H1 (cell line): Measurements from ENCODE around the gene DIP2C.

ENCODE experiments used
- ASH2L ChIP-seq: fragments of 200-600, 300-600 bp; sonication (generic); IDR thresholded peaks from one replicate; pipeline ENCODE4 v1.7.1; 2017; ENCODE audit warnings: low read length
- CEBPB ChIP-seq: IDR thresholded peaks from 2 replicates; pipeline ENCODE4 v1.6.1; 2012; ENCODE audit warnings: low read depth, low read length
- EGR1 ChIP-seq: IDR thresholded peaks from 2 replicates; pipeline ENCODE4 v1.6.1; 2011; ENCODE audit warnings: low read depth, low read length, borderline replicate concordance
- JUN ChIP-seq: IDR thresholded peaks from 2 replicates; pipeline ENCODE4 v1.6.1; 2011; ENCODE audit warnings: low read depth, mild to moderate bottlenecking, improper control_type of control experiment, low read length
- POLR2AphosphoS5 ChIP-seq: IDR thresholded peaks from 2 replicates; pipeline ENCODE4 v1.6.1; 2011; ENCODE audit warnings: low read depth, low read length
- RAD21 ChIP-seq, 2 experiments: IDR thresholded peaks in 1 of 2; conservative IDR thresholded peaks in 1 of 2; 2 replicates each; pipeline ENCODE4 v1.6.1; 2011; ENCODE audit warnings: low read depth in 2 of 2, low read length in 2 of 2, improper control_type of control experiment in 1 of 2, inconsistent platforms in 1 of 2, mild to moderate bottlenecking in 1 of 2, moderate library complexity in 1 of 2
- SAP30 ChIP-seq: fragments of 300-600 bp; sonication (generic); IDR thresholded peaks from 2 replicates; pipeline ENCODE4 v1.7.1; 2012; ENCODE audit warnings: low read length, moderate library complexity, mild to moderate bottlenecking, inconsistent platforms; ENCODE audit not compliant: insufficient read depth, insufficient replicate concordance
- TAF1 ChIP-seq: IDR thresholded peaks from 2 replicates; pipeline ENCODE4 v1.6.1; 2011; ENCODE audit warnings: mild to moderate bottlenecking, low read depth, low read length
- TF ChIP-seq, protein P1 (sequence below), 3 experiments: IDR thresholded peaks; 1 replicate in 2 of 3; 2 replicates in 1 of 3; pipeline versions ENCODE4 v1.5.1 to v1.6.1; 2011; ENCODE audit warnings: low read length in 3 of 3, mild to moderate bottlenecking in 3 of 3, inconsistent platforms in 2 of 3, low read depth in 1 of 3, moderate library complexity in 1 of 3; ENCODE audit not compliant: insufficient read depth in 1 of 3; ENCODE audit errors: control extremely low read depth in 1 of 3

DNA sequence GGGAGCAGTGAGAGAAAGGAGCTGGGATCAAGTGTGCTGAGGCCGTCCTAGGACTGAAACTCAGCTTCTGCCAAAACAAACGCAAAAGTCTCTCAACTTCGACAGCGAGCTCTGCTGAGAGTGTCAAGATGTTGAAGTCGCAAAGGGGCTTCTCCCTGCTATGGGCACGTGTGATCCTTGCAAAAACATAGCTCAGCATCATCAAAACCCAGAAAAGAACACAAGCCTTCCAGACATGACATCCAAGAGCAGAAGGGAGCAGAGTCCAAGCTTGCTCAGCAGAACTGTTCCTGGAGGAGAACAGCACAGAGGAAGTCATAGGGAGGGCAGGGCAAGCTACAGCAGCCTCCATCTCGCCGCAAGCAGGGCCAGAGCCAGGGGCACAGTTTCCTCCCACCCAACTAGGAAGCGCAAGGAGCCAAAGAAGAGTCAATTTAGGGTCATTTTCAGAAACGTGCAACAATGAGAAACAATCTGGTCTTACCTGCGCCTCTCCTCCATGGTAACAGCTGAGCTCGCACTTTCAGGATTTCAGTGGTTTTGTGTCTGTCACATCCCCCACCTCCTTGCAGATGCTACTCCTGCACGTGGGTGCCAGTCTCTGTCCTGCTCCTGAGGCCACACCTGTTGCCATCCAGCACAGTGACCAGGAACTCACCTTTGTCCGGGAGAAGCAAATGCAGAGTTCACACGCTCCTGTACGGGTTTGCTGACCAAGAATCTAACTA, 113.9 kb downstream of the DIP2C start:
- TF ChIP-seq POLR2AphosphoS5, result no peak
- no peak for TF ChIP-seq TAF1
- no peak for TF ChIP-seq JUN
- no peak for TF ChIP-seq EGR1
- no peak for TF ChIP-seq CEBPB
- no peak for TF ChIP-seq SAP30
- TF ChIP-seq, protein P1, sequence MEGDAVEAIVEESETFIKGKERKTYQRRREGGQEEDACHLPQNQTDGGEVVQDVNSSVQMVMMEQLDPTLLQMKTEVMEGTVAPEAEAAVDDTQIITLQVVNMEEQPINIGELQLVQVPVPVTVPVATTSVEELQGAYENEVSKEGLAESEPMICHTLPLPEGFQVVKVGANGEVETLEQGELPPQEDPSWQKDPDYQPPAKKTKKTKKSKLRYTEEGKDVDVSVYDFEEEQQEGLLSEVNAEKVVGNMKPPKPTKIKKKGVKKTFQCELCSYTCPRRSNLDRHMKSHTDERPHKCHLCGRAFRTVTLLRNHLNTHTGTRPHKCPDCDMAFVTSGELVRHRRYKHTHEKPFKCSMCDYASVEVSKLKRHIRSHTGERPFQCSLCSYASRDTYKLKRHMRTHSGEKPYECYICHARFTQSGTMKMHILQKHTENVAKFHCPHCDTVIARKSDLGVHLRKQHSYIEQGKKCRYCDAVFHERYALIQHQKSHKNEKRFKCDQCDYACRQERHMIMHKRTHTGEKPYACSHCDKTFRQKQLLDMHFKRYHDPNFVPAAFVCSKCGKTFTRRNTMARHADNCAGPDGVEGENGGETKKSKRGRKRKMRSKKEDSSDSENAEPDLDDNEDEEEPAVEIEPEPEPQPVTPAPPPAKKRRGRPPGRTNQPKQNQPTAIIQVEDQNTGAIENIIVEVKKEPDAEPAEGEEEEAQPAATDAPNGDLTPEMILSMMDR (IDR thresholded peaks at IDR 0.05; ENCODE audit: control extremely low read depth in 1 of 3, insufficient read depth in 1 of 3, low read depth in 1 of 3, low read length in 3 of 3), result no peak
- TF ChIP-seq RAD21 (IDR thresholded peaks at IDR 0.05 in 1 of 2, conservative IDR thresholded peaks at IDR 0.05 in 1 of 2; ENCODE audit: low read depth in 2 of 2, low read length in 2 of 2), result no peak
- no peak for TF ChIP-seq ASH2L
